CD4-positive, alpha-beta T cell (primary cell): ENCODE measurements around the gene CASP2. TPM values are rescaled to one million over a fixed set of nuclear protein-coding genes. Genes with fewer than 3 reads are reported as not detected.

ENCODE experiments used
- ATAC-seq: fragments of 200-7000 bp; cut with Tn5 transposase; one replicate; pipeline ENCODE4 v1.10.0; 2022; ENCODE audit warnings: mild to moderate bottlenecking; ENCODE audit not compliant: poor library complexity
- CTCF ChIA-PET: fragments of 350-600 bp; sonication (Branson Sonifier 250); formaldehyde crosslinking; loops from one replicate; lab custom pipeline; 2021; ENCODE audit warnings: antibody characterized with exemption, inconsistent platforms; lab: Charles Lee
- POLR2A ChIA-PET: fragments of 350-600 bp; sonication (Branson Sonifier 250); formaldehyde crosslinking; loops from one replicate; lab custom pipeline; 2021; ENCODE audit warnings: antibody characterized with exemption, inconsistent platforms; lab: Charles Lee
- DNase-seq, 14 experiments: peaks; one replicate each; pipeline ENCODE4 v3.0.0-alpha.2; 2013 to 2020; ENCODE audit warnings: mixed read lengths in 2 of 14
- H3K27ac ChIP-seq, 2 donors: one replicate each; pipeline versions ENCODE4 v1.5.1 to v1.7.0; 2013; ENCODE audit warnings: low read length in 2 of 2, low read depth in 1 of 2, mild to moderate bottlenecking in 1 of 2
- H3K27me3 ChIP-seq, 2 experiments: 1 replicate in 1 of 2; 2 replicates in 1 of 2; pipeline versions ENCODE4 v1.6.1 to v1.7.0; 2013; ENCODE audit warnings: low read length in 2 of 2, control low read depth in 1 of 2, mild to moderate bottlenecking in 1 of 2, moderate library complexity in 1 of 2; ENCODE audit not compliant: insufficient read depth in 2 of 2, control insufficient read depth in 1 of 2
- H3K36me3 ChIP-seq: one replicate; pipeline ENCODE4 v1.6.1; 2013; ENCODE audit warnings: low read length, control low read depth; ENCODE audit not compliant: insufficient read depth
- H3K4me1 ChIP-seq: one replicate; pipeline ENCODE4 v1.6.1; 2013; ENCODE audit warnings: low read length, control low read depth; ENCODE audit not compliant: insufficient read depth
- H3K4me3 ChIP-seq: one replicate; pipeline ENCODE4 v1.5.1; 2013; ENCODE audit warnings: mild to moderate bottlenecking, low read length, moderate library complexity
- H3K9me3 ChIP-seq, 2 experiments: 1 replicate in 1 of 2; 2 replicates in 1 of 2; pipeline versions ENCODE4 v1.6.1 to v1.7.0; 2013; ENCODE audit warnings: low read length in 2 of 2, mild to moderate bottlenecking in 2 of 2, control low read depth in 1 of 2, moderate library complexity in 1 of 2; ENCODE audit not compliant: control insufficient read depth in 1 of 2, insufficient read depth in 1 of 2
- H3K27ac Mint-ChIP-seq: one replicate; pipeline ENCODE4 v1.8.0; 2020; ENCODE audit warnings: mixed read lengths
- H3K27me3 Mint-ChIP-seq: one replicate; pipeline ENCODE4 v1.8.0; 2021; ENCODE audit warnings: mixed read lengths
- H3K36me3 Mint-ChIP-seq: one replicate; pipeline ENCODE4 v1.8.0; 2021; ENCODE audit warnings: low read depth, mixed read lengths
- H3K4me1 Mint-ChIP-seq: one replicate; pipeline ENCODE4 v1.8.0; 2021; ENCODE audit warnings: low read depth, mixed read lengths
- H3K4me3 Mint-ChIP-seq: one replicate; pipeline ENCODE4 v1.8.0; 2020; ENCODE audit warnings: mild to moderate bottlenecking, mixed read lengths
- H3K9me3 Mint-ChIP-seq: one replicate; pipeline ENCODE4 v1.8.0; 2020; ENCODE audit warnings: mixed read lengths
- intact Hi-C, 2 experiments: fragments of 100-400 bp; cut with DNase I in 1 of 2; cut with micrococcal nuclease in 1 of 2; formaldehyde crosslinking; loops; one replicate each; pipeline versions ENCODE4 v1.15.1 to v1.9.0; 2023 to 2025; cut with DNase I, micrococcal nuclease
- total RNA-seq, 174 experiments: library from RNA in 2 of 174; stranded (reverse) in 2 of 174; gene quantifications; one replicate each; pipeline ENCODE4 v1.2.3 and lab custom pipeline; 2021 to 2026
- TF ChIP-seq, protein P1 (sequence below): fragments of 200-600 bp; IDR thresholded peaks from one replicate; pipeline ENCODE4 v1.8.0; 2022; ENCODE audit warnings: antibody characterized with exemption, mild to moderate bottlenecking

The CASP2 gene
- total RNA-seq, 2 experiments from 2014 or later = 19.1 to 21.9 TPM

DNA sequence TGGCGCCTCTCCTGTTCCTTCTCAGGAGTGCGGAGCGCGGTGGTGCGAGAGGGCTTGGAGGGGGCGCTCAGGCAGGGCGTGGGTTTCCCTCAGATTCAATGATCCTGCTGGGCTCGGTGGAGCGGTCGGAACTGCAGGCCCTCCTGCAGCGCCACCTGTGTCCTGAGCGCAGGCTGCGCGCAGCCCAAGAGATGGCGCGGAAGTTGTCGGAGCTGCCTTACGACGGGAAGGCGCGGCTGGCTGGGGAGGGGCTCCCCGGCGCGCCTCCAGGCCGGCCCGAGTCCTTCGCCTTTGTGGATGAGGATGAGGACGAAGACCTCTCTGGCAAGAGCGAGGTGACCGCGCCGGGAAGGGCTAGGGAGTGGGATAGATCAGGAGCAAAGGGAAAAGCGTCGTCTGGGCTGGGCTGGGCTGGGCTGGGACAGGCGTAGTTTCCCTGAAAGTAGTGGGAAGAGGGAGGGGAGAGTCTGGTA lies 57.3 kb downstream of the CASP2 start:
- Histone ChIP-seq H3K27ac (no peak overlapping the region), H3K4me3 (peak overlapping the region; percentile 17), H3K27me3 (peaks cover 0 to 4% of the 10 kb centered on the region in 2 experiments), H3K4me1 (peaks cover 9% of the 10 kb centered on the region), H3K36me3 (no peaks in the 10 kb centered on the region), H3K9me3 (no peaks in the 10 kb centered on the region)
- POLR2A ChIA-PET = interaction anchor here (0.8 to 1.8 kb wide), 7 partner anchors 11 to 63 kb away, joined by 3 to 9 read pairs (median 3); partner anchors contain the start of gene EPHA1
- Mint-ChIP-seq H3K4me3 (peak overlapping the region; percentile 65), H3K4me1 (peaks cover 9% of the 10 kb centered on the region), H3K27me3 (peaks cover 15% of the 10 kb centered on the region), H3K27ac (no peak overlapping the region), H3K9me3 (no peaks in the 10 kb centered on the region), H3K36me3 (no peaks in the 10 kb centered on the region)
- CTCF ChIA-PET = interaction anchor here (0.6 to 1.8 kb wide), 12 partner anchors 9 to 125 kb away, joined by 3 to 12 read pairs (median 5); partner anchors contain the start of gene ZYX
- intact Hi-C loops = loop anchor here in 1 of 2 experiments (1.0 kb wide), 1 partner anchor 71 kb away; no protein-coding TSS in a partner anchor
- ATAC-seq (peak; percentile 100), DNase-seq (peak; percentile 42 to 86 (median 60))
- TF ChIP-seq, protein P1, sequence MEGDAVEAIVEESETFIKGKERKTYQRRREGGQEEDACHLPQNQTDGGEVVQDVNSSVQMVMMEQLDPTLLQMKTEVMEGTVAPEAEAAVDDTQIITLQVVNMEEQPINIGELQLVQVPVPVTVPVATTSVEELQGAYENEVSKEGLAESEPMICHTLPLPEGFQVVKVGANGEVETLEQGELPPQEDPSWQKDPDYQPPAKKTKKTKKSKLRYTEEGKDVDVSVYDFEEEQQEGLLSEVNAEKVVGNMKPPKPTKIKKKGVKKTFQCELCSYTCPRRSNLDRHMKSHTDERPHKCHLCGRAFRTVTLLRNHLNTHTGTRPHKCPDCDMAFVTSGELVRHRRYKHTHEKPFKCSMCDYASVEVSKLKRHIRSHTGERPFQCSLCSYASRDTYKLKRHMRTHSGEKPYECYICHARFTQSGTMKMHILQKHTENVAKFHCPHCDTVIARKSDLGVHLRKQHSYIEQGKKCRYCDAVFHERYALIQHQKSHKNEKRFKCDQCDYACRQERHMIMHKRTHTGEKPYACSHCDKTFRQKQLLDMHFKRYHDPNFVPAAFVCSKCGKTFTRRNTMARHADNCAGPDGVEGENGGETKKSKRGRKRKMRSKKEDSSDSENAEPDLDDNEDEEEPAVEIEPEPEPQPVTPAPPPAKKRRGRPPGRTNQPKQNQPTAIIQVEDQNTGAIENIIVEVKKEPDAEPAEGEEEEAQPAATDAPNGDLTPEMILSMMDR = peak; percentile 67

DNA sequence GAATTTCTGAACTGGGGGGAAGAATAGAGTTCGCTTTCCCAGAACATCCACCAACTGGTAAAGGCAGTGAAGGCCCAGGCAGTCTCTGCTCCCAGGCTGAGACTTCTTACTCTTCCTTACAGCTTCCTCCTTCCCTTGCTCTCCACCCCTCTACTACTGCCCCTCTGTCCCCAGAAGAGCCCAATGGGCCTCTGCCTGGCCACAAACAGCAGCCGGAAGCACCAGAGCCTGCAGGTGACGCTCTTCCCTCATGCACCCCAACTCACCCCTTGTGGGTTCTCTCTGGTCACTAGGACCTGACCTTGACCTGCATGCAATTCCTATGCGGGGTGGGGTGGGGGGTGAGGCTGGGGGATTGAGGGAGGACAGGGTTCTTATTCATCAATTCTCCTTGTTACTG lies 57.9 kb downstream of the CASP2 start:
- H3K27me3 ChIP-seq = peaks cover 0 to 4% of the 10 kb centered on the region in 2 experiments
- H3K4me1 Mint-ChIP-seq = peaks cover 9% of the 10 kb centered on the region
- H3K9me3 ChIP-seq = no peaks in the 10 kb centered on the region
- H3K4me3 ChIP-seq = no peak overlapping the region
- H3K27ac Mint-ChIP-seq = no peak overlapping the region
- H3K27ac ChIP-seq = no peak overlapping the region
- H3K36me3 Mint-ChIP-seq = no peaks in the 10 kb centered on the region
- TF ChIP-seq, protein P1 = no peak
- no peak for DNase-seq
- H3K27me3 Mint-ChIP-seq = peaks cover 14% of the 10 kb centered on the region
- ATAC-seq = no peak
- peaks cover 9% of the 10 kb centered on the region for H3K4me1 ChIP-seq
- no peaks in the 10 kb centered on the region for H3K9me3 Mint-ChIP-seq
- intact Hi-C loops = no loop called here
- ChIA-PET POLR2A (interaction anchor here (0.9 to 1.8 kb wide), 6 partner anchors 11 to 62 kb away, joined by 3 to 9 read pairs (median 4); partner anchors contain the start of gene EPHA1), CTCF (interaction anchor here (0.6 to 1.8 kb wide), 12 partner anchors 9 to 126 kb away, joined by 3 to 12 read pairs (median 5); partner anchors contain the start of gene ZYX)
- no peaks in the 10 kb centered on the region for H3K36me3 ChIP-seq
- no peak overlapping the region for H3K4me3 Mint-ChIP-seq

DNA sequence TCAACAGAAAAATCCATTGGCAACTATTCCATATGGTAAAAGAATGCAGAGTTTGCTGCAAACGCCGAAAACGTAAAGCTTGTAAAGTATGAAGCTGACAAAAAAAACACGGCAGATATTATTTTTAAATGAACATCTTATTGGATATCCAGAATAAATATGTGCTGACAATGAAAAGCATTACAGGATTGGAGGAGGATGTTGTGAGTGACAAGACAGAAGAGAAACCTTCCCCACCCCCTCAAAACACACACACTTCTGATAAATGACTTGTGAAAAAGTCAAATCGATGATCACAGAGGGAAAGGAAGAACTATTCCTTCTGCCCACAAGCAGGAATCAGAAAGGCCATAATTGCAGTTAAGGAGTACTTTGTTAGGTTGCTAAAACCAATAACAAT lies 59.8 kb downstream of the CASP2 start:
- Histone ChIP-seq H3K9me3 (peaks cover 0 to 6% of the 10 kb centered on the region in 2 experiments), H3K27me3 (peaks cover 0 to 4% of the 10 kb centered on the region in 2 experiments), H3K36me3 (no peaks in the 10 kb centered on the region), H3K4me3 (no peak overlapping the region), H3K27ac (no peak overlapping the region), H3K4me1 (peaks cover 9% of the 10 kb centered on the region)
- H3K4me1 Mint-ChIP-seq = peaks cover 9% of the 10 kb centered on the region
- ChIA-PET CTCF (interaction anchor here (1.2 kb wide), 1 partner anchor 27 kb away, joined by 4 read pairs; no protein-coding TSS in a partner anchor), POLR2A (interaction anchor here (0.7 kb wide), 1 partner anchor 38 kb away, joined by 3 read pairs; no protein-coding TSS in a partner anchor)
- intact Hi-C loops = no loop called here
- H3K36me3 Mint-ChIP-seq = no peaks in the 10 kb centered on the region
- peaks cover 14% of the 10 kb centered on the region for H3K27me3 Mint-ChIP-seq
- no peak overlapping the region for H3K27ac Mint-ChIP-seq
- no peak overlapping the region for H3K4me3 Mint-ChIP-seq
- no peak for DNase-seq
- ATAC-seq = no peak
- H3K9me3 Mint-ChIP-seq = no peaks in the 10 kb centered on the region
- TF ChIP-seq, protein P1 = no peak
